Thyroid gland (tissue), 4 donors: ENCODE data around the gene PGM5. TPM values are rescaled to one million over a fixed set of nuclear protein-coding genes. Genes with fewer than 3 reads are reported as not detected.

Experiments
- DNase-seq, 2 donors: peaks; one replicate each; pipeline ENCODE4 v3.0.0-alpha.2; 2019
- H3K27ac ChIP-seq, 3 donors: fragments of 200-600 bp; sonication (generic); 1 replicate in 2 of 3; 2 replicates in 1 of 3; pipeline ENCODE4 v1.5.1; 2016 to 2019; ENCODE audit warnings: mild to moderate bottlenecking in 1 of 3, moderate library complexity in 1 of 3
- H3K27me3 ChIP-seq: fragments of 200-600 bp; sonication (generic); one replicate; pipeline ENCODE4 v1.5.1; 2019
- H3K36me3 ChIP-seq, 2 donors: fragments of 200-600 bp; sonication (generic); one replicate each; pipeline ENCODE4 v1.5.1; 2016 to 2019
- H3K4me1 ChIP-seq, 2 donors: fragments of 200-600 bp; sonication (generic); one replicate each; pipeline ENCODE4 v1.5.1; 2017 to 2019
- H3K4me3 ChIP-seq, 3 donors: fragments of 200-600 bp; sonication (generic); replicated peaks in 1 of 3; 1 replicate in 2 of 3; 2 replicates in 1 of 3; pipeline ENCODE4 v1.5.1; 2016; ENCODE audit warnings: mild to moderate bottlenecking in 1 of 3
- H3K9me3 ChIP-seq: fragments of 200-600 bp; sonication (generic); one replicate; pipeline ENCODE4 v1.5.1; 2017
- CTCF ChIP-seq, 6 experiments: fragments of 200-600 bp in 3 of 6; fragments of 450-650 bp in 3 of 6; sonication (generic) in 3 of 6; IDR thresholded peaks; one replicate each; pipeline ENCODE4 v1.5.1; 2016 to 2019; ENCODE audit warnings: antibody characterized with exemption in 6 of 6, mild to moderate bottlenecking in 2 of 6, inconsistent platforms in 1 of 6, moderate library complexity in 1 of 6
- POLR2A ChIP-seq, 2 donors: fragments of 450-650 bp; IDR thresholded peaks; one replicate each; pipeline ENCODE4 v1.6.1; 2017; ENCODE audit warnings: antibody characterized with exemption in 2 of 2, mild to moderate bottlenecking in 2 of 2, moderate library complexity in 1 of 2
- WGBS, 2 donors: methylation state at CpG; one replicate each; pipeline ENCODE4 v1.1.5; 2017; 5-methylcytosine and 5-hydroxymethylcytosine counted together
- intact Hi-C: fragments of 100-400 bp; cut with DNase I; formaldehyde crosslinking; loops from one replicate; pipeline ENCODE4 v1.15.1; 2023
- total RNA-seq, 4 donors: library from RNA; depleted of rRNA; stranded (reverse); fragments of >200 nt; gene quantifications; one replicate each; pipeline ENCODE4 v1.2.3, GENCODE V29; 2016

Gene PGM5
- total RNA-seq, 4 donors from 2014 or later: 21.4 to 56.6 (median 29.0) TPM

- H3K27ac ChIP-seq: no peak overlapping the region
- H3K36me3 ChIP-seq: no peaks in the 10 kb centered on the region
- no peaks in the 10 kb centered on the region for H3K27me3 ChIP-seq
- no peak overlapping the region for H3K4me3 ChIP-seq
- 69 to 77% methylated on average over 3 of the region's 3 CpGs for WGBS, 2 donors
- TF ChIP-seq POLR2A (IDR thresholded peaks at IDR 0.05) (no peak), CTCF (IDR thresholded peaks at IDR 0.05) (no peak)
- no peaks in the 10 kb centered on the region for H3K4me1 ChIP-seq
- H3K9me3 ChIP-seq: no peaks in the 10 kb centered on the region
- intact Hi-C loops: no loop called here
- DNase-seq: no peak
These were observed 217.7 kb downstream of the PGM5 start for GRCh38 chr9:68574150-68574549.

GRCh38 chr9:68575817-68576216 lies 219.4 kb downstream of the PGM5 start:
- H3K27ac ChIP-seq: no peak overlapping the region
- H3K4me3 ChIP-seq: no peak overlapping the region
- H3K4me1 ChIP-seq: no peaks in the 10 kb centered on the region
- H3K27me3 ChIP-seq: no peaks in the 10 kb centered on the region
- TF ChIP-seq POLR2A (IDR thresholded peaks at IDR 0.05) (no peak), CTCF (IDR thresholded peaks at IDR 0.05) (no peak)
- no peak for DNase-seq
- no peaks in the 10 kb centered on the region for H3K36me3 ChIP-seq
- 73% methylated on average over 5 of the region's 5 CpGs for WGBS, 2 donors
- no peaks in the 10 kb centered on the region for H3K9me3 ChIP-seq
- intact Hi-C loops: no loop called here

GRCh38 chr9:68577774-68578591 lies 221.6 kb downstream of the PGM5 start:
- DNase-seq: no peak
- H3K27ac ChIP-seq: no peak overlapping the region
- no peaks in the 10 kb centered on the region for H3K9me3 ChIP-seq
- no peaks in the 10 kb centered on the region for H3K36me3 ChIP-seq
- H3K4me1 ChIP-seq: no peaks in the 10 kb centered on the region
- WGBS, 2 donors: 72 to 77% methylated on average over 7 of the region's 7 CpGs
- no peaks in the 10 kb centered on the region for H3K27me3 ChIP-seq
- no peak for TF ChIP-seq CTCF (IDR thresholded peaks at IDR 0.05)
- no peak for TF ChIP-seq POLR2A (IDR thresholded peaks at IDR 0.05)
- H3K4me3 ChIP-seq: no peak overlapping the region
- intact Hi-C loops: no loop called here

Other genes with a start within 250 kb of the PGM5 start
- gene ZNG1C, start 114.6 kb upstream of the PGM5 start, total RNA-seq: 10 to 100 TPM; 18.1 to 52.5 (median 39.9) TPM
- gene FOXD4L3, start 53.7 kb upstream of the PGM5 start, total RNA-seq: under 1 TPM in 1 of 4 donors, not detected in 3; 0.67 TPM
- gene TMEM252, start 184.3 kb downstream of the PGM5 start, total RNA-seq: not detected